CD14-positive monocyte (primary cell): Measurements from ENCODE around the gene NAA16. TPM values are rescaled to one million over a fixed set of nuclear protein-coding genes. Genes with fewer than 3 reads are reported as not detected.

ENCODE experiments used
- DNase-seq, 3 donors: peaks; one replicate each; pipeline ENCODE4 v3.0.0-alpha.2; 2011 to 2022
- H2AFZ ChIP-seq: 2 replicates; pipeline ENCODE4 v1.6.0; 2012; ENCODE audit warnings: mild to moderate bottlenecking, low read depth, low read length, inconsistent platforms; ENCODE audit not compliant: insufficient read depth, poor library complexity, severe bottlenecking
- H3K27ac ChIP-seq, 2 donors: 1 replicate in 1 of 2; 2 replicates in 1 of 2; pipeline ENCODE4 v1.5.1; 2012 to 2013; ENCODE audit warnings: low read length in 2 of 2, control low read depth in 1 of 2, inconsistent platforms in 1 of 2, low read depth in 1 of 2, mild to moderate bottlenecking in 1 of 2
- H3K27me3 ChIP-seq, 2 donors: one replicate each; pipeline versions ENCODE4 v1.6.0 to v1.6.1; 2011 to 2013; ENCODE audit warnings: low read length in 2 of 2; ENCODE audit not compliant: control insufficient read depth in 2 of 2, insufficient read depth in 2 of 2
- H3K36me3 ChIP-seq, 2 donors: replicated peaks in 1 of 2; 1 replicate in 1 of 2; 2 replicates in 1 of 2; pipeline versions ENCODE4 v1.5.1 to v1.6.1; 2012 to 2013; ENCODE audit warnings: low read length in 2 of 2, control low read depth in 1 of 2, inconsistent platforms in 1 of 2, mild to moderate bottlenecking in 1 of 2; ENCODE audit not compliant: insufficient read depth in 2 of 2, control insufficient read depth in 1 of 2
- H3K4me1 ChIP-seq, 2 donors: 1 replicate in 1 of 2; 2 replicates in 1 of 2; pipeline versions ENCODE4 v1.5.1 to v1.6.1; 2012 to 2013; ENCODE audit warnings: low read length in 2 of 2, control low read depth in 1 of 2, inconsistent platforms in 1 of 2, mild to moderate bottlenecking in 1 of 2, moderate library complexity in 1 of 2; ENCODE audit not compliant: insufficient read depth in 2 of 2, control insufficient read depth in 1 of 2
- H3K4me2 ChIP-seq: replicated peaks from 2 replicates; pipeline ENCODE3; 2012; ENCODE audit warnings: low read length, moderate library complexity, mild to moderate bottlenecking; ENCODE audit not compliant: poor library complexity, severe bottlenecking; ENCODE audit errors: extremely low read depth
- H3K4me3 ChIP-seq, 3 experiments: fragments of 200-600 bp in 1 of 3; sonication (generic) in 1 of 3; replicated peaks in 1 of 3; 1 replicate in 2 of 3; 2 replicates in 1 of 3; pipeline ENCODE4 v1.5.1; 2011 to 2013; ENCODE audit warnings: low read length in 3 of 3, mild to moderate bottlenecking in 3 of 3, control low read depth in 2 of 3, low read depth in 2 of 3, inconsistent platforms in 1 of 3, moderate library complexity in 1 of 3
- H3K79me2 ChIP-seq: 2 replicates; pipeline ENCODE4 v1.6.0; 2012; ENCODE audit warnings: mild to moderate bottlenecking, control low read depth, inconsistent platforms, low read length, moderate library complexity; ENCODE audit not compliant: insufficient read depth
- H3K9ac ChIP-seq: 2 replicates; pipeline ENCODE4 v1.6.0; 2017; ENCODE audit warnings: low read length, mild to moderate bottlenecking; ENCODE audit not compliant: insufficient read depth, poor library complexity, severe bottlenecking
- H3K9me3 ChIP-seq, 2 donors: replicated peaks in 1 of 2; 1 replicate in 1 of 2; 2 replicates in 1 of 2; pipeline versions ENCODE4 v1.5.1 to v1.6.1; 2012 to 2013; ENCODE audit warnings: low read length in 2 of 2, control low read depth in 1 of 2; ENCODE audit not compliant: control insufficient read depth in 1 of 2, insufficient read depth in 1 of 2
- H4K20me1 ChIP-seq: 2 replicates; pipeline ENCODE4 v1.6.0; 2012; ENCODE audit warnings: mild to moderate bottlenecking, low read length, control low read depth, moderate library complexity; ENCODE audit not compliant: insufficient read depth
- H3K27ac Mint-ChIP-seq, 7 donors: one replicate each; pipeline ENCODE4 v1.8.0; 2020; ENCODE audit warnings: mild to moderate bottlenecking in 7 of 7, mixed read lengths in 7 of 7, moderate library complexity in 6 of 7, inconsistent platforms in 2 of 7
- H3K27me3 Mint-ChIP-seq, 3 donors: one replicate each; pipeline ENCODE4 v1.8.0; 2021 to 2022; ENCODE audit warnings: low read depth in 3 of 3, mild to moderate bottlenecking in 3 of 3, mixed read lengths in 3 of 3, moderate library complexity in 3 of 3, inconsistent platforms in 1 of 3
- H3K36me3 Mint-ChIP-seq, 2 donors: one replicate each; pipeline ENCODE4 v1.8.0; 2020; ENCODE audit warnings: mixed read lengths in 2 of 2, inconsistent platforms in 1 of 2, mild to moderate bottlenecking in 1 of 2
- H3K4me1 Mint-ChIP-seq: one replicate; pipeline ENCODE4 v1.8.0; 2020; ENCODE audit warnings: mild to moderate bottlenecking, mixed read lengths
- H3K4me3 Mint-ChIP-seq, 2 donors: one replicate each; pipeline ENCODE4 v1.8.0; 2020; ENCODE audit warnings: mild to moderate bottlenecking in 2 of 2, mixed read lengths in 2 of 2, moderate library complexity in 1 of 2
- H3K9me3 Mint-ChIP-seq, 7 donors: one replicate each; pipeline ENCODE4 v1.8.0; 2020 to 2022; ENCODE audit warnings: mixed read lengths in 7 of 7, mild to moderate bottlenecking in 6 of 7, moderate library complexity in 6 of 7, inconsistent platforms in 2 of 7
- WGBS: methylation state at CpG from one replicate; pipeline ENCODE4 v1.1.5; 2013; ENCODE audit warnings: missing lambda C conversion rate; ENCODE audit not compliant: insufficient coverage; 5-methylcytosine and 5-hydroxymethylcytosine counted together
- intact Hi-C, 2 donors: fragments of 100-400 bp; cut with micrococcal nuclease; formaldehyde crosslinking; loops; one replicate each; pipeline versions ENCODE4 v1.15.0 to v1.15.1; 2023
- polyA plus RNA-seq, 3 donors: library from polyadenylated mRNA; depleted of rRNA in 1 of 3; unstranded in 2 of 3; stranded (reverse) in 1 of 3; fragments of 300-500 nt in 2 of 3; fragments of >200 nt in 1 of 3; fragmentation: Illumina TruSeq in 2 of 3; gene quantifications; 1 replicate in 2 of 3; 2 replicates in 1 of 3; pipeline ENCODE4 v1.2.3, GENCODE V29; 2012 to 2021
- TF ChIP-seq, protein P1 (sequence below): fragments of 200-600 bp; IDR thresholded peaks from one replicate; pipeline ENCODE4 v1.8.0; 2022; ENCODE audit warnings: antibody characterized with exemption, mild to moderate bottlenecking

Gene NAA16
- polyA plus RNA-seq, 3 donors, result 3.8 to 20.6 (median 5.9) TPM

DNA sequence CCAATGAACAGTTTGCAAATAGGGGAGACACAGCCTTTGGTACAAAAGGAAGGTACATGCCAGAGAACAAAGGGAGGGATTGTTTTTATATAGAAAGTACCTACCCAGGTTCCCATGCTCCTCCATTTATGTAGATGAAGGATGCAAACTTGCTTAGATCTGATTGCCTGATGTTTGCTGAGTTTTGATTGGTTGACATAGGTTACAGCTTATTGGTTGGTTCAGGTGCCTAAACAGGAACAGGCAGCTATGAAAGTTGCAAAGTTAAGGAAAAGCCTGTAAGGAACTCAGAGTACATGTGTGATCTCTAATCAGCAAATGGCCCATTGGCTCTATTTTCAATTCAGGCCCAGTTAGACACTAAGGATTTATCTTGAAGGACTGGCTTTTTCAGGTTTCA, 6.5 kb upstream of the NAA16 start:
- no peaks in the 10 kb centered on the region for H4K20me1 ChIP-seq
- no peaks in the 10 kb centered on the region for H3K36me3 ChIP-seq
- intact Hi-C loops, result no loop called here
- H3K9ac ChIP-seq, result no peak overlapping the region
- H2AFZ ChIP-seq, result no peak overlapping the region
- no peak for DNase-seq
- H3K27ac ChIP-seq, result no peak overlapping the region
- Mint-ChIP-seq H3K27ac (no peak overlapping the region), H3K4me3 (no peak overlapping the region), H3K27me3 (peaks cover 0 to 3% (median 0%) of the 10 kb centered on the region in 3 donors), H3K4me1 (no peaks in the 10 kb centered on the region), H3K9me3 (peaks cover 0 to 4% (median 0%) of the 10 kb centered on the region in 7 donors), H3K36me3 (no peaks in the 10 kb centered on the region)
- H3K27me3 ChIP-seq, result no peaks in the 10 kb centered on the region
- H3K4me2 ChIP-seq, result no peak overlapping the region
- no peaks in the 10 kb centered on the region for H3K9me3 ChIP-seq
- TF ChIP-seq, protein P1, sequence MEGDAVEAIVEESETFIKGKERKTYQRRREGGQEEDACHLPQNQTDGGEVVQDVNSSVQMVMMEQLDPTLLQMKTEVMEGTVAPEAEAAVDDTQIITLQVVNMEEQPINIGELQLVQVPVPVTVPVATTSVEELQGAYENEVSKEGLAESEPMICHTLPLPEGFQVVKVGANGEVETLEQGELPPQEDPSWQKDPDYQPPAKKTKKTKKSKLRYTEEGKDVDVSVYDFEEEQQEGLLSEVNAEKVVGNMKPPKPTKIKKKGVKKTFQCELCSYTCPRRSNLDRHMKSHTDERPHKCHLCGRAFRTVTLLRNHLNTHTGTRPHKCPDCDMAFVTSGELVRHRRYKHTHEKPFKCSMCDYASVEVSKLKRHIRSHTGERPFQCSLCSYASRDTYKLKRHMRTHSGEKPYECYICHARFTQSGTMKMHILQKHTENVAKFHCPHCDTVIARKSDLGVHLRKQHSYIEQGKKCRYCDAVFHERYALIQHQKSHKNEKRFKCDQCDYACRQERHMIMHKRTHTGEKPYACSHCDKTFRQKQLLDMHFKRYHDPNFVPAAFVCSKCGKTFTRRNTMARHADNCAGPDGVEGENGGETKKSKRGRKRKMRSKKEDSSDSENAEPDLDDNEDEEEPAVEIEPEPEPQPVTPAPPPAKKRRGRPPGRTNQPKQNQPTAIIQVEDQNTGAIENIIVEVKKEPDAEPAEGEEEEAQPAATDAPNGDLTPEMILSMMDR, result no peak
- H3K79me2 ChIP-seq, result no peaks in the 10 kb centered on the region
- H3K4me3 ChIP-seq, result no peak overlapping the region
- no peaks in the 10 kb centered on the region for H3K4me1 ChIP-seq

DNA sequence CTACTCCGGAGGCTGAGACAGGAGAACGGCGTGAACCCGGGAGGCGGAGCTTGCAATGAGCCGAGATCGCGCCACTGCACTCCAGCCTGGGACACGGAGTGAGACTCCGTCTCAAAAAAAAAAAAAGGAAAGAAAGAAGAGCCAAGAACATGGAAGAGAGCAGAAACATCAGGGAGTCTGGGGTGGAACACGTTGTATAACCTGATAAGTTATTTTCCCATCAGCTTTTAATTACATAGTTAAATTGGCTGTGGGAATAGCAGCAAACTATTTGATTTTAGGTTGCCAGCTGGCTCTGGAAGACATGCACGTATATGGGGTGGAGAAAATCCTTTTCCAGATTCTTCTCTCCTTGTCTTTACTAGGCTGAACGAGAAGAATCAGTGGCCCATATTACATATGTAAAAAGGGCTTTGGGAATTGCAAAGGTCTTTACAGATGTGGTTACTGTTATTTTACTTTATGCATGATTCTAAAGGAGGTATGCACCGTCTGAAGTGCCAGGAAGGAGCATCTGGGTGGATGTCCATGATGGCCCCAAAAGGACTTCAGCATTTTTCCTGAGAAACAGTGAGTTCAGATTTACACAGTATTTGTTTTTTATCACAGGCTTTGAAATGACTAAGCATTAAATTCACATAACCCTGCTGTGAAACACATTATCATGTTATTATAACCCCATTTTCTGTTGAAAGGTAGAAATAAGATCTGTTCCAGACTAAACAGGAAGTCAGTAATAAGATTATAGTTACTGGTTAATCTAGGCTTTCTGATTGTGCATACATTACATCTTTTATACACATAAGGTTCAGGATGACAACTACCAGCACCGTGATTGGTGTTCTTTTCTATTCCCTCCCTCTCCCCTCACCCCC, 4.6 kb upstream of the NAA16 start:
- Histone ChIP-seq H3K27me3 (no peaks in the 10 kb centered on the region), H3K9me3 (no peaks in the 10 kb centered on the region), H2AFZ (no peak overlapping the region), H3K36me3 (no peaks in the 10 kb centered on the region), H3K27ac (no peak overlapping the region), H3K9ac (no peak overlapping the region), H4K20me1 (no peaks in the 10 kb centered on the region), H3K4me1 (peaks cover 4 to 7% of the 10 kb centered on the region in 2 donors), H3K4me2 (no peak overlapping the region), H3K79me2 (peaks cover 4% of the 10 kb centered on the region), H3K4me3 (no peak overlapping the region)
- no peak overlapping the region for H3K4me3 Mint-ChIP-seq
- H3K9me3 Mint-ChIP-seq, result peaks cover 0 to 4% (median 0%) of the 10 kb centered on the region in 7 donors
- H3K27ac Mint-ChIP-seq, result peak overlapping the region in 1 of 7 donors; percentile 8
- WGBS, result 96% methylated on average over 4 of the region's 15 CpGs
- no peak for DNase-seq
- peaks cover 0 to 3% (median 2%) of the 10 kb centered on the region in 3 donors for H3K27me3 Mint-ChIP-seq
- TF ChIP-seq, protein P1, result no peak
- intact Hi-C loops, result no loop called here
- peaks cover 3% of the 10 kb centered on the region for H3K4me1 Mint-ChIP-seq
- H3K36me3 Mint-ChIP-seq, result no peaks in the 10 kb centered on the region
